ENCODE measurements around the gene RPL4. TPM values are rescaled to one million over a fixed set of nuclear protein-coding genes. Genes with fewer than 3 reads are reported as not detected.

Gene RPL4
- total and polyA plus RNA-seq, 10 of the 15 experiments (the other 5 are each of a cell fraction or from before 2014, with no cell fraction given): 2,004 to 8,888 (median 4,667) TPM

DNA sequence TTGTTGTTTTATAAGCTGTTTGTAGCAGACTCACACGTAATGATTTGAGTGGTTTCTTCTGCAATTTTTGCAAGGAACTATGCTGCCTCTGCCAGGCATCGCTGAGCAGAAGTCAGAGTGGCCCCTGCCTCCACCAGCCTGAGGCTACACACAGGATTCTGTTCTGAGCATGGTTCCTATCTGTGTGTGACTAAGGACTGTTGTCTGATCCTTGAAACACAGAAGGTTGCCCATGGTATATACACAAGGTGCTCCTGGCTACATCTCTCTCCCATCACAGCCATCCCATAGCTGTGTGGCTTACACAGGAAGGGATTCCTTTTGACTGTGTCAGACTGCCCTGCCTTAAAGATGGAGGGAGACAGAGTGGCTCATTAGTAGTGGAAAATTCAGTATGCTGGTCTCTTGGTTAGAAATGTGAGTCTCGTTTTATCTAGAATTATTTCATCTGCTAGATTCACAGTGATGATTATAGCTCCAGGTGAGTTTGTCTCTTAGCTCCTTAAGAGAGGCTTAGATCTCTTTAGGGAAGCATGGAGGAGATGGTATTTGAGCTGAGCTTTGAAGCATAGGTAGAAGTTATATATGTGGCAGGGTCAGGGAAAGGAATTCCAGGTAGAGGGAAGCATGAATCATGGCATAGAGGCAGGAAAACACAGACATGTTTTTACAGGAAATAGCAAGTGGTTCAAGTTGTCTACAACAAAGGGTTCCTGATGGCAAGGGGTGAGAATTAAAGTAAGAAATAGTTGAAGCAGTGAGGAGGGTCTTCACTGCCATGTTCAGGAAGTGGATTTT, 44.6 kb downstream of the RPL4 start:
- Histone ChIP-seq H3K4me3 (no peak overlapping the region), H2AFZ (ENCODE audit: control insufficient read depth, low read depth, low read length) (no peak overlapping the region), H3K9me3 (replicated peaks; ENCODE audit: control insufficient read depth, insufficient read depth, low read length) (no peaks in the 10 kb centered on the region), H3K27ac (ENCODE audit: control insufficient read depth, insufficient read depth) (no peak overlapping the region), H3K4me1 (ENCODE audit: control insufficient read depth, insufficient read depth, low read length) (no peaks in the 10 kb centered on the region), H3K9ac (ENCODE audit: control insufficient read depth, insufficient read depth, low read length) (no peak overlapping the region), H3K79me2 (ENCODE audit: control insufficient read depth, insufficient read depth, low read length) (no peaks in the 10 kb centered on the region), H4K20me1 (ENCODE audit: control insufficient read depth, insufficient read depth) (no peaks in the 10 kb centered on the region), H3K36me3 (ENCODE audit: control insufficient read depth in 2 of 2, insufficient read depth in 2 of 2, low read length in 1 of 2) (peaks cover 0 to 28% of the 10 kb centered on the region in 2 experiments), H3K4me2 (ENCODE audit: control insufficient read depth, insufficient read depth) (no peak overlapping the region), H3K27me3 (replicated peaks in 1 of 2; ENCODE audit: control insufficient read depth in 2 of 2, insufficient read depth in 2 of 2, low read length in 1 of 2) (no peaks in the 10 kb centered on the region)
- in situ Hi-C loops (cut with MboI) (no loop called here), intact Hi-C loops (cut with micrococcal nuclease; ENCODE audit: unreplicated experiment) (no loop called here)
- ChIA-PET SMC1A (ENCODE audit: uncharacterized antibody, unreplicated experiment) (interaction anchor here (0.7 to 2.3 kb wide), 4 partner anchors 10 to 44 kb away, joined by 3 to 7 read pairs (median 5); no protein-coding TSS in a partner anchor), CTCF (interaction anchor here (1.0 to 1.9 kb wide), 2 partner anchors 32 to 38 kb away, joined by 5 read pairs; partner anchors contain the start of gene SNAPC5), RAD21 (ENCODE audit: unreplicated experiment) (interaction anchor here (0.7 to 1.3 kb wide), 2 partner anchors 14 to 32 kb away, joined by 3 to 5 read pairs; no protein-coding TSS in a partner anchor), POLR2A (interaction anchor here (0.5 to 0.7 kb wide), 2 partner anchors 12 to 24 kb away, joined by 3 read pairs; no protein-coding TSS in a partner anchor)
- BruUV-seq (replicated peaks): TSS peak; percentile 16
- 51% methylated on average over 3 of the region's 3 CpGs for WGBS (ENCODE audit: insufficient coverage, insufficient replicate concordance, low lambda C conversion rate, missing lambda C conversion rate)
- TF ChIP-seq GABPA (IDR thresholded peaks at IDR 0.05; ENCODE audit: low read depth) (no peak), STAT1 (conservative IDR thresholded peaks at IDR 0.05) (no peak), USF1 (IDR thresholded peaks at IDR 0.05; ENCODE audit: borderline replicate concordance, extremely low read length, insufficient read depth, low read depth, low read length) (no peak), TBL1XR1 (IDR thresholded peaks at IDR 0.05; ENCODE audit: low read depth, low read length) (no peak), PML (IDR thresholded peaks at IDR 0.05; ENCODE audit: low read length) (no peak), REST (IDR thresholded peaks at IDR 0.05; ENCODE audit: low read depth, low read length) (no peak), RELA (IDR thresholded peaks at IDR 0.05; ENCODE audit: borderline replicate concordance, partially characterized antibody) (no peak), SREBF2 (IDR thresholded peaks at IDR 0.05; ENCODE audit: low read length) (no peak), HDAC2 (IDR thresholded peaks at IDR 0.05) (no peak), SIN3A (IDR thresholded peaks at IDR 0.05; ENCODE audit: low read depth, low read length) (no peak), PAX8 (IDR thresholded peaks at IDR 0.05) (no peak), TCF3 (IDR thresholded peaks at IDR 0.05; ENCODE audit: borderline replicate concordance, insufficient read depth, low read depth, low read length) (no peak), SRF (IDR thresholded peaks at IDR 0.05; ENCODE audit: low read depth in 2 of 2, low read length in 2 of 2) (no peak), PAX5 (IDR thresholded peaks at IDR 0.05; ENCODE audit: borderline replicate concordance, low read depth, low read length) (no peak), ZBED1 (IDR thresholded peaks at IDR 0.05; ENCODE audit: borderline replicate concordance) (no peak), WRNIP1 (IDR thresholded peaks at IDR 0.05; ENCODE audit: borderline replicate concordance, low read depth, low read length) (no peak), YY1 (IDR thresholded peaks at IDR 0.05; ENCODE audit: low read depth, low read length) (no peak)
- TF ChIP-seq, protein P1, sequence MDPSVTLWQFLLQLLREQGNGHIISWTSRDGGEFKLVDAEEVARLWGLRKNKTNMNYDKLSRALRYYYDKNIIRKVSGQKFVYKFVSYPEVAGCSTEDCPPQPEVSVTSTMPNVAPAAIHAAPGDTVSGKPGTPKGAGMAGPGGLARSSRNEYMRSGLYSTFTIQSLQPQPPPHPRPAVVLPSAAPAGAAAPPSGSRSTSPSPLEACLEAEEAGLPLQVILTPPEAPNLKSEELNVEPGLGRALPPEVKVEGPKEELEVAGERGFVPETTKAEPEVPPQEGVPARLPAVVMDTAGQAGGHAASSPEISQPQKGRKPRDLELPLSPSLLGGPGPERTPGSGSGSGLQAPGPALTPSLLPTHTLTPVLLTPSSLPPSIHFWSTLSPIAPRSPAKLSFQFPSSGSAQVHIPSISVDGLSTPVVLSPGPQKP (IDR thresholded peaks at IDR 0.05; ENCODE audit: low read depth, low read length): no peak
- no peak for DNase-seq (ENCODE audit: low read depth, low spot score)
- FAIRE-seq: peak; percentile 7
- ATAC-seq: no peak

All from GM12878 (cell line).